ENCODE results near the gene VAMP5.

DNA sequence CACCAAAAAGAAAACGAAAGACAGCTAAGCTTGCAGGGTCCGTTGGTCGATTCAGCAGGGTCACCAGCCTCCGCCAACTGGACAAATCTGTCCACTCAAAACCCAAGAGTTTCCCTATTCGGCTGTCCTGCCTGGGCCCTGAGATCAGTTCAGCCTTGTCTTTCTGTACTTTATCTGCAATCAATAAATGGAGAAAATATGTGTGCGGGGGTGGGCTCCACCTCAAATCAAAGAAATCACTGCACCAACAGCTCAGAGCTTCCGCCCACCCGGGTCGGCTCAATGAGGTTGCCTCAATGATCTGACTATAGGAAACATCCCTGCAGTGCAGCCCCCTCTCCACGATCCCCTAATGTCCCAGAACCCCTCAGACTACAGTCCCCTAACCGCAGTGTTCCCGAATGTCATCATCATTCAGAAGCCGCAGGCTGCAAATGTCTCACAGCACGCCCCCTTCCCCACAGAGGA is 23.4 kb upstream of the VAMP5 start:
- no peak for TF ChIP-seq JUND (IDR thresholded peaks at IDR 0.05; ENCODE audit: low read length)
- TF ChIP-seq CTCF (IDR thresholded peaks at IDR 0.05; ENCODE audit: control extremely low read depth in 1 of 3, insufficient read depth in 1 of 3, low read depth in 1 of 3, low read length in 3 of 3) = no peak
- no peak for TF ChIP-seq EZH2 (IDR thresholded peaks at IDR 0.05; ENCODE audit: low read depth, low read length, severe bottlenecking)
- TF ChIP-seq MAX (IDR thresholded peaks at IDR 0.05) = no peak
- TF ChIP-seq, protein P1, sequence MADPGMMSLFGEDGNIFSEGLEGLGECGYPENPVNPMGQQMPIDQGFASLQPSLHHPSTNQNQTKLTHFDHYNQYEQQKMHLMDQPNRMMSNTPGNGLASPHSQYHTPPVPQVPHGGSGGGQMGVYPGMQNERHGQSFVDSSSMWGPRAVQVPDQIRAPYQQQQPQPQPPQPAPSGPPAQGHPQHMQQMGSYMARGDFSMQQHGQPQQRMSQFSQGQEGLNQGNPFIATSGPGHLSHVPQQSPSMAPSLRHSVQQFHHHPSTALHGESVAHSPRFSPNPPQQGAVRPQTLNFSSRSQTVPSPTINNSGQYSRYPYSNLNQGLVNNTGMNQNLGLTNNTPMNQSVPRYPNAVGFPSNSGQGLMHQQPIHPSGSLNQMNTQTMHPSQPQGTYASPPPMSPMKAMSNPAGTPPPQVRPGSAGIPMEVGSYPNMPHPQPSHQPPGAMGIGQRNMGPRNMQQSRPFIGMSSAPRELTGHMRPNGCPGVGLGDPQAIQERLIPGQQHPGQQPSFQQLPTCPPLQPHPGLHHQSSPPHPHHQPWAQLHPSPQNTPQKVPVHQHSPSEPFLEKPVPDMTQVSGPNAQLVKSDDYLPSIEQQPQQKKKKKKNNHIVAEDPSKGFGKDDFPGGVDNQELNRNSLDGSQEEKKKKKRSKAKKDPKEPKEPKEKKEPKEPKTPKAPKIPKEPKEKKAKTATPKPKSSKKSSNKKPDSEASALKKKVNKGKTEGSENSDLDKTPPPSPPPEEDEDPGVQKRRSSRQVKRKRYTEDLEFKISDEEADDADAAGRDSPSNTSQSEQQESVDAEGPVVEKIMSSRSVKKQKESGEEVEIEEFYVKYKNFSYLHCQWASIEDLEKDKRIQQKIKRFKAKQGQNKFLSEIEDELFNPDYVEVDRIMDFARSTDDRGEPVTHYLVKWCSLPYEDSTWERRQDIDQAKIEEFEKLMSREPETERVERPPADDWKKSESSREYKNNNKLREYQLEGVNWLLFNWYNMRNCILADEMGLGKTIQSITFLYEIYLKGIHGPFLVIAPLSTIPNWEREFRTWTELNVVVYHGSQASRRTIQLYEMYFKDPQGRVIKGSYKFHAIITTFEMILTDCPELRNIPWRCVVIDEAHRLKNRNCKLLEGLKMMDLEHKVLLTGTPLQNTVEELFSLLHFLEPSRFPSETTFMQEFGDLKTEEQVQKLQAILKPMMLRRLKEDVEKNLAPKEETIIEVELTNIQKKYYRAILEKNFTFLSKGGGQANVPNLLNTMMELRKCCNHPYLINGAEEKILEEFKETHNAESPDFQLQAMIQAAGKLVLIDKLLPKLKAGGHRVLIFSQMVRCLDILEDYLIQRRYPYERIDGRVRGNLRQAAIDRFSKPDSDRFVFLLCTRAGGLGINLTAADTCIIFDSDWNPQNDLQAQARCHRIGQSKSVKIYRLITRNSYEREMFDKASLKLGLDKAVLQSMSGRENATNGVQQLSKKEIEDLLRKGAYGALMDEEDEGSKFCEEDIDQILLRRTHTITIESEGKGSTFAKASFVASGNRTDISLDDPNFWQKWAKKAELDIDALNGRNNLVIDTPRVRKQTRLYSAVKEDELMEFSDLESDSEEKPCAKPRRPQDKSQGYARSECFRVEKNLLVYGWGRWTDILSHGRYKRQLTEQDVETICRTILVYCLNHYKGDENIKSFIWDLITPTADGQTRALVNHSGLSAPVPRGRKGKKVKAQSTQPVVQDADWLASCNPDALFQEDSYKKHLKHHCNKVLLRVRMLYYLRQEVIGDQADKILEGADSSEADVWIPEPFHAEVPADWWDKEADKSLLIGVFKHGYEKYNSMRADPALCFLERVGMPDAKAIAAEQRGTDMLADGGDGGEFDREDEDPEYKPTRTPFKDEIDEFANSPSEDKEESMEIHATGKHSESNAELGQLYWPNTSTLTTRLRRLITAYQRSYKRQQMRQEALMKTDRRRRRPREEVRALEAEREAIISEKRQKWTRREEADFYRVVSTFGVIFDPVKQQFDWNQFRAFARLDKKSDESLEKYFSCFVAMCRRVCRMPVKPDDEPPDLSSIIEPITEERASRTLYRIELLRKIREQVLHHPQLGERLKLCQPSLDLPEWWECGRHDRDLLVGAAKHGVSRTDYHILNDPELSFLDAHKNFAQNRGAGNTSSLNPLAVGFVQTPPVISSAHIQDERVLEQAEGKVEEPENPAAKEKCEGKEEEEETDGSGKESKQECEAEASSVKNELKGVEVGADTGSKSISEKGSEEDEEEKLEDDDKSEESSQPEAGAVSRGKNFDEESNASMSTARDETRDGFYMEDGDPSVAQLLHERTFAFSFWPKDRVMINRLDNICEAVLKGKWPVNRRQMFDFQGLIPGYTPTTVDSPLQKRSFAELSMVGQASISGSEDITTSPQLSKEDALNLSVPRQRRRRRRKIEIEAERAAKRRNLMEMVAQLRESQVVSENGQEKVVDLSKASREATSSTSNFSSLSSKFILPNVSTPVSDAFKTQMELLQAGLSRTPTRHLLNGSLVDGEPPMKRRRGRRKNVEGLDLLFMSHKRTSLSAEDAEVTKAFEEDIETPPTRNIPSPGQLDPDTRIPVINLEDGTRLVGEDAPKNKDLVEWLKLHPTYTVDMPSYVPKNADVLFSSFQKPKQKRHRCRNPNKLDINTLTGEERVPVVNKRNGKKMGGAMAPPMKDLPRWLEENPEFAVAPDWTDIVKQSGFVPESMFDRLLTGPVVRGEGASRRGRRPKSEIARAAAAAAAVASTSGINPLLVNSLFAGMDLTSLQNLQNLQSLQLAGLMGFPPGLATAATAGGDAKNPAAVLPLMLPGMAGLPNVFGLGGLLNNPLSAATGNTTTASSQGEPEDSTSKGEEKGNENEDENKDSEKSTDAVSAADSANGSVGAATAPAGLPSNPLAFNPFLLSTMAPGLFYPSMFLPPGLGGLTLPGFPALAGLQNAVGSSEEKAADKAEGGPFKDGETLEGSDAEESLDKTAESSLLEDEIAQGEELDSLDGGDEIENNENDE (IDR thresholded peaks at IDR 0.05; ENCODE audit: insufficient replicate concordance, low read length) = no peak
- no peak for TF ChIP-seq JUN (IDR thresholded peaks at IDR 0.05; ENCODE audit: low read depth, low read length)
- TF ChIP-seq RAD21 (IDR thresholded peaks at IDR 0.05 in 1 of 2, conservative IDR thresholded peaks at IDR 0.05 in 1 of 2; ENCODE audit: low read depth in 2 of 2, low read length in 2 of 2) = no peak
- no peak for TF ChIP-seq POLR2A (IDR thresholded peaks at IDR 0.05; ENCODE audit: control extremely low read depth in 1 of 2, low read depth in 2 of 2, low read length in 2 of 2)
- no peak for TF ChIP-seq CBX5 (IDR thresholded peaks at IDR 0.05; ENCODE audit: low read depth, low read length)

Measured in H1 (cell line).